Endothelial cell of hepatic sinusoid (primary cell): ENCODE results near the gene MDFI.
"Not testable (repeated sequence)": the region's sequence is repeated elsewhere in the genome, so short reads cannot be mapped to it uniquely, and the experiment has no call there.

Experiments
- in situ Hi-C: cut with HindIII; loops from 2 replicates; pipeline ENCODE4 v1.10.0; 2017; ENCODE audit warnings: low sequenced_read_pairs

The MDFI gene

DNA sequence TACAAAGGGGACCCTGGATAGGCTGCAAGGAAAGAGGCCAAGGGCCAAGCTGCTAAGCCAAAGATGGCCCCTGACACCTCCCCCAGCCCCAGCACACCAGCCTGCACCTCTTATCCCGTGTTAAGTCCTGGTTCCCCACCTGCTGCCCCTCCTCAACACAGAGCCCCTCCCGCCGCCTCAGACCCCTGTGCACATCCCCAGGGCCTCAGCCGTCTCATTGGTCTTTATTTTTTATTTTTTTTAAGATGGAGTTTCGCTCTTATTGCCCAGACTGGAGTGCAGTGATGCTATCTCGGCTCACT lies 37.1 kb upstream of the MDFI start:
- in situ Hi-C loops = no loop called here

DNA sequence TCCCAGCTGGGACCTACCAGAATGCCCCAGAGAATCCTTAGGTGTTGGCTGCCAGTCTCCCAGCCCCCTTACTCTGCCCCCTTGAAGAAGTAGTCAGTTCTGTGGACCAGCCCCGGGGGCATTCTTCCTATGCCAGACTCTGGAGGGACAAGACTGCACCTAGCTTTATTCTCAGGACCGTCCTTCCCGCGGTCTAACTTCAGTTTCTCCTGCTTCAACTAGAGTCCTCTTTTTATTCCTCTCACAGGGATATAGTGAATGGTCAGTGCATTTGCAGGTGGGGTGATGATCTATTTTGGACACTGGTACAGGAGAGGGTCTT lies 35.9 kb upstream of the MDFI start:
- in situ Hi-C loops = no loop called here

DNA sequence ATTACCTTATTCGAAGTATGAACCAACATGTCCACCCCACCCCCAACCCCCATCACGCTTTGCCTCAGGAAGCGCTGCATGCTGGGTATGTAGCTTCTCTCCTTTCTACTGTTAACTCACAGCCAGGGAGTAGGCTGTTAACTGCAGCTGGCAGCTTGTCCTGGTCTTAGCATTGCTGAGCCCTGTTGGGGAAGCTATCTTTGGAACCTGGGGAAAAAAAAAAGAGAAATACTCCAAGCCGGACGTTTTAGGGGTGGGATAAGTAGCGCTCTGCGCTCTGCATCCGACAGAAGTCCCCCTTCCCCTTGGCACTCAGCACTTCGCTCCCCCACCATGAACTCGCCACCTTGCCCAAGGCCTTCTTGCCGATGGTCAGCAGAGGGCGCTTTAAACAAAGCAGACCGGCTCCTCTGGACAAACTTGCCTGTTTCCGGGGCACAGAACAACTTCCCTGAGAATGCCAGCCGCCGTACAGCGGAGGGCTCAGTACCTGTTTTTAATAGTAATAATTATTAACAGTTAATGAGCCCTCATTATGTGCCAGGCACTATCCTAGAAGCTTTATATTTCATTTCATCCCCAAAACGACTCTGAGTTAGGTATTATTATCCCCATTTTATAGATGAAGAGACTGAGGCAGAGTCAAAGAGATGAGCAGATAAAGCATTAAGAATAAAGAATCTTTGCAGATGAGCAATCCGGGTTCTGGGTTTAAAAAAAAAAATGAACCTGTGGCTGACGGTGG lies 35.2 kb upstream of the MDFI start:
- in situ Hi-C loops = no loop called here

DNA sequence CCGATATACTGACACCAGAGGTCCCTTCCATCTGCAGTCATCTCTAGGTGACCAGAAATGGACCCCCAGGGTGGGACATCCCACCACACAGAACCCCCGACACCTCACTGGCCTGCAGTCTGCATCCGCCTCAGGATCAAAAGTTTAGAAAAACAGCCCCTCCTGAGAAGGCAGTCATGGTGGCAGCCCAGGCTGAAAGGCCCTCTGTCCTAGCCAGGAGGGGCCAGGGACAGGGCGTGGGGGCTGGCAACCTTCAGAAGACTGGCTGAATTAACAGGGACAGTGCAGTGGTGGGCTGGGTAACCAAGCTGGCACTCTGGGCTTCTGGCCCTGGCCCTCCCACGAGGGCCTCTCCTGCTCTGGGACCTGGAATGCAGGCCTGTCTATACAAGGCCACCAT lies 34.3 kb upstream of the MDFI start:
- in situ Hi-C loops = no loop called here

DNA sequence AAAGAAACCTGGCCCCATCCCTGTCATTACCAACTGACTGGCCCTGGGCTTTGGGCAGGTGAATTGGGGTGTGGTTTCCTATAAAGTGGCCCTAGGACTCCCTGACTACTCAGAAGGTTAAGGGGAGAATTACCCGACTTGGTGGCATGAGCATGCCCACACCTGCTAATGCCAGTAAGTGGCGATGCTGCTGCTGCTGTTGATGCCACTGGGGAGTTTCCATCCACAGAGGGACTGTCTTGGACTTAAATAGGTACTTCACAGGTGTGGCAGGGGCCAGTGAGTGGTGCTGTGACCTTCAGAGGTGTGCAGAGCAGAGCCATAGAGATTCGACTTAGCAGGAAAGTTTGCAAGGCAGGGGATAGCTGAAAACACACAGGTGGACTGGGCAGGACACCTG lies 32.6 kb upstream of the MDFI start:
- in situ Hi-C loops = no loop called here

DNA sequence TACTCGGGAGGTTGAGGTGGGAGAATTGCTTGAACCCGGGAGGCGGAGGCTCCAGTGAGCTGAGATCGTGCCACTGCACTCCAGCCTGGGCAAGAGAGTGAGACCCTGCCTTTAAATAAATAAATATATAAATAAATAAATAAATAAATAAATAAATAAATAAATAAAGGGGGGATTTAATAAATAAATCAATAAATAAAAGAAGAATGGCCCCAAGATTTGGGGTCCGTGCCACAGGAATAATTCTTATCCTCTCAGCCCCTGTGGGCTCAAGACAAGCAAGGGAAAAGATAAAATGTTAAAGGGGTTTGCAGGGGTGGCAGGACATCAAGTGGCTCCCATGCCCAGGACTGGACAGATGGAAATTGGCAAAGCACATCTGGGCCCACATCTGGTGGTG lies 31.2 kb upstream of the MDFI start:
- in situ Hi-C loops = no loop called here

DNA sequence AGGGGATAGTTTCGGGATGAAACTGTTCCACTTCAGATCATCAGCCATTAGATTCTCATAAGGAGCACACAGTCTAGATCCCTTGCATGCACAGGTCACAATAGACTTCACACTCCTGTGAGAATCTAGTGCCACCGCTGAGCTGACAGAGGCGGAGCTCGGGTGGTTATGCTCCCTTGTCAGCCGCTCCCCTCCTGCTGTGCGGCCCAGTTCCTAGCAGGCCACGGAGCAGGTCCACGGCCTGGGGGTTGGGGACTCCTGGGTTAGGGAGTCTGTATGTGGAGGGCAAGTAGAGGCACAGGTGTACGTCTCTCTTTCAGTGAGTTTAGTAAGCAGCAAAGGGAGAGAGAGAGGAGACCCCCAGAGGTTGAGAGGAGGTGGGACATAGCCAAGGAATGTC lies 30.5 kb upstream of the MDFI start:
- in situ Hi-C loops = no loop called here

DNA sequence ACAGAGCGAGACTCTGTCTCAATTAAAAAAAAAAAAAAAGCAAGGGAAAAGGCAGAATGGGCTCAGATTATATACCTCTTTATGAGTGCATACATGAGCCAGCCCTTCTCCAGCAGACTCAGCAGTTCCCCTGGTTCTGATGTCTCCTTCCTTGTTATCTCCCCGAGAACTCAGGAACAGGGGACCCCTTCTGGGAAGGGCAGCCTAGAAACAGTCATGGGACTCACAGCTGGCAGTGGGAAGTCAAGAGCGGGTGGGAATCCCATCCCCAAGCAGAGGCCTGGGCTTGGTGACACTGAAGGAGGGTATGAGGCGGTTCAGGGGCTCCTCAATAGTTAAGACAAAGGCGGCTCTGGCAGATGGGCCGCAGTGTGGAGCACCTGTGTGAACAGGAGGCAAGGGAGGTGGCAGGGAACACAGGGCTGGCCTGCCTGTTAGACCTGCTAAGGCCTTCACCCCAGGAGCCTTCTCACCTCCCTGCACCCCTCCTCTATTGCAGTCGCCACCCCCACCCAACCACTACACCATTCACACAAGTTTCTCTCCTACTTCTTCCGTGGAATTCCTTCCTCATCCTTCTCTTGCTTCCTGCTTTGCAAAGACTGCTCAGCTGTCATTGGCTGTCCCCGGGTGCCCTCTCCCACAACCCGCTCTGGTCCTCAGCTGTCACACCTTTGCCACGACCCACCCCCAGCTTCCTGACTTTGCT lies 29.7 kb upstream of the MDFI start:
- in situ Hi-C loops = no loop called here

DNA sequence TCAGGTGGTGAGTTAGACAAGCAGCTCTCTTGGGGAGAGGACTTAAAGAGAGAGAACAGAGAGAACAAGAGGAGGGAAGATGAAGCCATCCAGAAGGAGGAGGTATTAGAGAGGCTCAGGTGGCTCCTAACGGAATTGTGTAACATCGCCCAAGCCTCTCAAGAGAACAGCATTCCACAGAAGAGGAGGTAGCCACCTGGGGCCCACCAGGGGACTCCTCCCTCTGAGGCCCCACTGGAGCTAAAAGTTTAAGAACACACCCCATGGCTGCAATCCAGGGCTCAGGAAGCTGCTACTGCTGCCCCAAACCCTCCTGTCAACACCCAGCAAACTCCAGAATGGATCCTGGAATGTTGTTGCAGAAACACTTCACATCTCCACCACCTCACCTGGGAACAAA lies 23.6 kb upstream of the MDFI start:
- in situ Hi-C loops = loop anchor here (5.0 kb wide), 2 partner anchors 42 to 43 kb away; no protein-coding TSS in a partner anchor

DNA sequence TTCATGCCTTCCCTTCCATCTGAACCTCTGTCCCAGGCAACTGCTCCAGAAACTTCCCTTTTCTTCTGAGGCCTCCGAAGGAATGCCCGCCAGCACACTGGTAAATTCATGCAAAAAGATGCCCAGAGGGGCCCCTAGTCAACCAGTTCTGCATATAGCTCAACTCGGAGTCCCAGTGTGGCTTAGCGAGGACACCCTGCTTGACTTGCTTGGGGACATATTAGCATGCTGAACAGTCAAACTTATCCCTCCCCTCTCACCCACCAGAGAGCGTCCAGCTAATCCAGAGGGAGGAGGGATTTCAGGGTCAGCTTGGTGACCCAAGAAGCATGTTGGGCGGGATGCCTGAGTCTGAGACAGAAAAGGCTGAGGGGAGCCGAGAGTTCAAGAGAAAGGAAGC lies 23.0 kb upstream of the MDFI start:
- in situ Hi-C loops = no loop called here

DNA sequence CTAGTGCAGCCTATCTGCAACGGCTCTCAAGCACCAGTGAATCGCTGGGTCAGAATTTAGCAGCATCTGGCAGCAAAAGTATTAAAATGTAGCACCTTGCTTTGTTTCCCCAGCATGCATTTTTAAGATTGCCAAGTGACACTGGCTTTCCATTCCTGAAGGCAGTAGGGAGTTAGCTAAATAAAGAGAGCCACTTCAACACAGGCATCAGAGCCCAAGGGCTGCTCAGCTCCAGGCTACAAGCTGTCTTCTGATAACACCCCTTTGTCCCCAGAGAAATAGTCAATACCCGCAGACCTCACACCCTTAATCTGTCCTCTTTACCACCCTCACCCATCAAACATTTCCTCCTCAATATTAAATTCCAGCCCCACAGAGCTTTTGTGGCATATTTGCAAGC lies 19.7 kb upstream of the MDFI start:
- in situ Hi-C loops = no loop called here

DNA sequence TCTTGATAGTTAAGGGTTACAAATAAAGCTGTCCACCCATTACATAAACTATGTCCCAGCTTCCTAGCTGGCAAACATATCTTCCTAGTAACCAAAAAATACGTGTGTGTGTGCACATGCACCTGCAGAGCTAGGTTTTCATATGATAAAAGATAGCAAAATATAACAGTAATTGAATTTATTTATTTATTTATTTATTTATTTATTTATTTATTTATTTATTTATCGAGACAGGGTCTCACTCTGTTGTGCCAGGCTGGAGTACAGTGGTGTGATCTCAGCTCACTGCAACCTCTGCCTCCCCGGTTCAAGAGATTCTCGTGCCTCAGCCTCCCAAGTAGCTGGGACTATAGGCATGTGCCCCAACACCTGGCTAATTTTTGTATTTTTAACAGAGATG lies 19.1 kb upstream of the MDFI start:
- in situ Hi-C loops = not testable (repeated sequence)

DNA sequence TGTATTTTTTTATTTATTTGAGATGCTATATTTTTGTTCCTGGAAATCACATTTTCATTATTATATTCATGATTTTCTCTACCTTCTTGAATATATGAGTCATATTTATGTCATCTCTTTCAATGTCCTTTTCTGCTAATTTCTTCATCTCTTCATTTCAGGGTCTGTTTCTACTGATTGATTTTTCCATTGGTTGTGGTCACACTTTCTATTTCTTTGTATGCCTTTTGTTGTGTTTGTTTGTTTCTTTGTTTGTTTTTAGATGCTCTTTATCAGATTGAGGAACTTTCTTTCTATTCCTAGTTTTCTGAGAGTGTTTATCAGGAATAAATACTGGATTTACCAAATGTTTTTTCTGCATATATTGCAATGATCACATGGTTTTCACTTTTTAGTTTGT lies 16.9 kb upstream of the MDFI start:
- in situ Hi-C loops = no loop called here

DNA sequence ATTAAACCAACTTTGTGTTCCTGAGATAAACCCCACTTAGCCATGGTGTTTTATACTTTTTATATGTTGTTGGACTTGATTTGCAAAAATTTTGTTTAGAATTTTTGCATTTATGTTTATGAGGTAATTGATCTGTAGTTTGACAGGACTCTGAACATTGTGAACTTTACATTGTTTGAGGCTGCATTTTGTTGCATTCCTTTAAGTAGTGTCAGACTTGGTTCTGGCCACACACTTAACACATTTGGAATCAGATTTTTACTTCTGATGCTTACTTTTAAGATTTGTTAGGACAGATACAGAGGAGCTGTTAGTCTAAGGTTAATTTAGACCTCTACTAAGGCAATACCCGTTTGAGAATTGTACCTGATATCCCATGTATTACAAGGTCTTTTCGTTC lies 16.5 kb upstream of the MDFI start:
- in situ Hi-C loops = no loop called here

DNA sequence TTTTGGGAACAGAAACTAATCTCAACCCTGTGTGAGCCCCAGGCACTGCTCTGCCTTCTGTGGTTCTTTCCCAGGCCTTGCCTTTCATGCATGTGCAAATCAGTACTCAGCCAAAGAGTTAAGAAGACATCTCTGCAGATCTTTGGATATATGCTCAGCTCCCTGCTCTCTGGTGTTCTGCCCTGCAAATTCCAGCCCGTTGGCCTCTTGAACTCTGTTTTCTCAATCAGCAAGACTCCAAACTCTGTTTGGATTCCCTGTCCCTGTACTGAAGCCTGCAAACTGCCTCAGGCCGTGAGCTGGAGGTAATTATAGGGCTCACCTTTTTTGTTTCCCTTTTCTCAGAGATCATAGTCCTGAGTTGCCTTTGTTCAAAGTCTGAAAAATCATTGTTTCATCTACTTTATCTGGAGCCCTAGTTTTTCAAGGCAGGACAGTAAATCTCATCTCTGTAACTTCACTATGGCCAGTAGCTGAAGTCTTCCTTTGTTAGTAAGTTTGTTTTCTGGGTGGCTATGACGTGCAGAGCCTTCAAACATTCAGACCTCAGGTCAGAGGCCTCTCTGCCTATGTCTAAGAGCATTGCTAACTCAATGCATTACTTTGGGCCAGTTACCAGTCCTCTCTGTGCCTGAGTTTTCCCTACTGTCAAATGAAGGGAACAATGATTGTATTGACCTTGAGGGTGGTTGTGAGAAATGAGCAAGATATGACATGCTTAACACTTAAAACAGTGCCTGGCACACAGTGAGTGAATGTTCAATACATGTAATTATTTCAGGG lies 15.9 kb upstream of the MDFI start:
- in situ Hi-C loops = no loop called here

DNA sequence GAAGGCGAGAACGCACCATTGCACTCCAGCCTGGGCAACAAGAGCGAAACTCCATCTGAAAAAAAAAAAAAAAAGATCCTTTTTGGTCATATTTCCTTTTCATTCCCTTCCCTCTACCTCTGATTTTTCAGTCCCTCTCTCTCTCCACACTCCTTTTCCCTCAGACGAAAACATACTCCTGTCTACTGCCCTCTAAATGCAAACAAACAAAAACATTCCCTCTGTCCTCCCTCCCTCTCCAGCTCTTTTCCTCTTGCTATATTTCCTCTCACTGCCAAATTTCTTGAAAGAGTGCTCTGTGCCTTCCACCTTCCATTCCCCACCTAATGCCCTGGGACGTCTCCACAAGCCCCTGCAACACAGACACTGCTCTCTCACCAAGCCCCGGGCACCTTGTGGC lies 14.9 kb upstream of the MDFI start:
- in situ Hi-C loops = no loop called here

DNA sequence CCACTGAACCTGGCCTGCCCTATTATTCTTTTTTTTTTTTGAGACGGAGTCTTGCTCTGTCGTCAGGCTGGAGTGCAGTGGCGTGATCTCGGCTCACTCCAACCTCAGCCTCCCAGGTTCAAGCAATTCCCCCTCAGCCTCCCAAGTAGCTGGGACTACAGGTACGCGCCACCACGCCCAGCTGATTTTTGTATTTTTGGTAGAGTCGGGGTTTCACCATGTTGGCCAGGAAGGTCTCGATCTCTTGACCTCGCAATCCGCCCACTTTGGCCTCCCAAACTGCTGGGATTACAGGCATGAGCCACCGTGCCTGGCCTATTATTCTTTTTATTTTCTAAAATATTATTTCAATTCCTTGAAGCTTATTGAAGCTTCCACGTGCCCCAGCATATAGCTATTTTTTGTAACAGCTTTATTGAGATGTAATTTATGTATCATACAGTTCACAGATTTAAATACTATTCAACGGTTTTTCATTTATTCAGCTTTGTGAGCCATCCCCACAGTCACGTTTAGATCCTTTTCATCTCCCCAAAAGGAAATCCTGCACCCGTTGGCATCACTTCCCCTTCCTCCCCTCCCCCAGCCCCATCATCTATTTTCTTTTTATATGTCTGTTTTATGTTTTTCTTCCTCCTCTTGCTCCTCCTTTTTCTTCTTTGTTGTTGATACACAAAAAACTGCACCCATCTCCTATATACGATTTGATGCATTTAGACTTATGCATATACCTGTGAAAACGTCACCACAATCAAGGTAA lies 13.5 kb upstream of the MDFI start:
- in situ Hi-C loops = no loop called here

DNA sequence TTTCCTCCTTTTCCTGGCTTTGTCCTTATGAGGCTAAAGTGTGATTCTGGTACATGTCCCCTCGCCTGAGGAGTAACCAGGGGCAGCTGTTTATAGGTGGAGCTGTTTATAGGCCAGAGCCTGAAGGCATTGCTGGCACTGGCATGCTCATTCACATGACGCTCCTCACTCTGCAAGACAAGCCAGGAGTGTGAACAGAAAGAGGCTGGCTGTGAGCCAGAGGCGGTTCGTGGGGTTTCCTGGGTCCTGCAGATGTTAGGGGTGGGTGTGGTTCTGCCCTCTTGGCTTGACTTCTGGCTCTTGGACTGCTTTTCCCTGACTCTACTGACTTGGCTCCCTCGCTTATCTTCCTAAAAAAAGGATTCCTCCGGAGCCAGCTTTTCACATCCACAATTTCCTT lies 12.8 kb upstream of the MDFI start:
- in situ Hi-C loops = no loop called here

DNA sequence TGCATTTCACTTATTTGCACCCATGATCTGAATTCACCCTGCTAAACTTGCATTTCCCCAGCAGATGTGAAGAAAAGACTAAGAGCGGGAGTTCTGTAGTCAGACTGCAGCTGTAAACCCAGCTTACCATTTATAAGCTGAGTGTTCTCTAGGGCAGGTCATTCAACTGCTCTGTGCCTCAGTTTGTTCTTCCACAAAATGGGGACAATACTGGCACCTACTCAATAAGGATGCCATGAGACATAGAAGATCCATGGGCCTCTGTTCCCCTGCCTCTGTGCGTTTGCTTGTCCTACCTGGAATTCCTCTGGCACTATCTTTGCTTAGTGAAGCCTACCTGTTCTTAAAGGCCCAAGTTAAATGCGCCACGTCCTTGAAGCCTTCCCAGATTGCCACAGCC lies 12.2 kb upstream of the MDFI start:
- in situ Hi-C loops = no loop called here

DNA sequence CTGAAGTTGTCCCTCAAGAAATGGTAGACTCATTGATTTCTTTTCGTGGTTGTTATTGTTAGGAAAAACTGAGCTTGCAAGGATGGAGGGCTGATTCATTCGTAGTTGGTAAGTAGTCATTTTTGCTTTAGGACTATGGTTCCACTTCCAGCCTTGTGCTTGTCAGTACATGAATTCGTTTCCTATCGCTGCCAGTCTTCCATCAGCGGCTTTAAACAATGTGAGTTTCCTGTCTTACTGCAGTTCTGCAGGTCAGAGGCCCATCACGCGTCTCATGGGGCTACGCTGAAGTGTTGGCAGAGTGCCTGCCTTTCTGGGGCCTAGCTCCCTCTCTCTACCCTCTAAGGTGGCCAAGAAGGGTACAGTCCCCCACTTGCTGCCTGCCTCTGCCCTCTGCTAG lies 11.4 kb upstream of the MDFI start:
- in situ Hi-C loops = no loop called here

DNA sequence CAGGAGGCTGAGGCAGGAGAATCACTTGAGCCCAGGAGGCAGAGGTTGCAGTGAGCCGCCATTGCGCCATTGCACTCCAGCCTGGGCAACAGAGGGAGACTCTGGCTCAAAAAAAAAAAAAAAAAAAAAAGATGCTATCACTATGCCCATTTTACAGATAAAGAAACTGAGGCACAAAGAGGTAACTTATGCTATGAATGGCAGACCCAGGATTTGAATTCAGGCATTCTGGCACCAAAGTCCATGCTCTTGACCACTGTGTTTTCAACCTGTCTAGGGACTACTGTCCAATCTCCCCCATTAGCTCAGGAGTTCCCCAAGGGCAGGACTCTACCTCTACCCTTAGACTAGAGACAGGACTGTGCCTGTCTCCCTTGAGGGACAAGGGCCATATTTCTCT lies 9.1 kb upstream of the MDFI start:
- in situ Hi-C loops = no loop called here

DNA sequence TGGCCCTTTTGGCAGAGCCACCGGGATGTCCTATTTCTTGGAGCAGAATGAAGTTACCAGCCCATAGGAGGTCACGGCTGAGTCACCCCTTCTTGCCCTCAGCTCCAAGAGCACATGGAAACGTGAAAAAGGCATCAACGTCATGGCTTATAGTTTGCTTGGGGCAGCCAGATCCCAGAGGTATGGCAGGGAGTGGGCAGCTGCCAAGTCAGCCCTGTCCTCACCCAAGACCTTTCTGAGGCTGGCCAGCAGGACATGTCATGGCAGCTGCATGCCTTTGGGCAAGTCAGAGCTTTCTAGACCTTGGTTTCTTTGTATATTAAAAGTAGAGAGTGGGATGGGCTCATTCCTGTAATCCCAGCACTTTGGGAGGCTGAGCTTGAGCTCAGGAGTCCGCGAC lies 8.2 kb upstream of the MDFI start:
- in situ Hi-C loops = no loop called here
